Colonic mucosa (tissue), 4 donors: ENCODE measurements around the gene OXCT1. TPM values are rescaled to one million over a fixed set of nuclear protein-coding genes. Genes with fewer than 3 reads are reported as not detected.

Experiments
- DNase-seq: peaks from one replicate; pipeline ENCODE4 v3.0.0-alpha.2; 2020
- H3K27ac ChIP-seq: fragments of 200-600 bp; one replicate; pipeline ENCODE4 v1.8.0; 2021
- H3K27me3 ChIP-seq: fragments of 200-600 bp; one replicate; pipeline ENCODE4 v1.8.0; 2021
- H3K36me3 ChIP-seq: fragments of 200-600 bp; one replicate; pipeline ENCODE4 v1.8.0; 2021
- H3K4me1 ChIP-seq: fragments of 200-600 bp; one replicate; pipeline ENCODE4 v1.8.0; 2021; ENCODE audit warnings: mild to moderate bottlenecking
- H3K4me3 ChIP-seq: fragments of 200-600 bp; one replicate; pipeline ENCODE4 v1.8.0; 2021
- H3K9ac ChIP-seq, 2 donors: one replicate each; pipeline ENCODE4 v1.7.0; 2013; ENCODE audit warnings: control low read depth in 2 of 2, low read depth in 2 of 2, low read length in 2 of 2
- H3K9me3 ChIP-seq: fragments of 200-600 bp; one replicate; pipeline ENCODE4 v1.8.0; 2021
- CTCF ChIP-seq: fragments of 200-600 bp; IDR thresholded peaks from one replicate; pipeline ENCODE4 v1.8.0; 2022; ENCODE audit warnings: antibody characterized with exemption, mild to moderate bottlenecking
- intact Hi-C: fragments of 100-400 bp; cut with DNase I; formaldehyde crosslinking; loops from one replicate; pipeline ENCODE4 v1.14.1; 2022
- total RNA-seq, 2 donors: library from RNA; stranded (reverse); fragmentation: NEBNext Ultra II Directional in 1 of 2; extraction: Animal tissue kit (Norgen Biotek cat#: 25700) in 1 of 2; gene quantifications; one replicate each; pipeline ENCODE4 v1.2.1, GENCODE V29; 2021
- donor health status: healthy.
- donor health status: DM: no; HTN: no; CAD: no.
- donor health status: DM: no; HTN: no; CAD: no.

The OXCT1 gene
- total RNA-seq, 2 donors from 2014 or later = 23.8 to 31.3 TPM

- Histone ChIP-seq H3K4me1 (no peaks in the 10 kb centered on the region), H3K27me3 (no peaks in the 10 kb centered on the region), H3K36me3 (no peaks in the 10 kb centered on the region), H3K9ac (no peak overlapping the region), H3K27ac (no peak overlapping the region), H3K4me3 (no peak overlapping the region), H3K9me3 (no peaks in the 10 kb centered on the region)
- no peak for DNase-seq
- intact Hi-C loops = no loop called here
- TF ChIP-seq CTCF = no peak
Observed at GRCh38 chr5:41808294-41808693, 61.9 kb downstream of the OXCT1 start.

- Histone ChIP-seq H3K27ac (no peak overlapping the region), H3K9ac (no peak overlapping the region), H3K36me3 (no peaks in the 10 kb centered on the region), H3K4me3 (no peak overlapping the region), H3K27me3 (no peaks in the 10 kb centered on the region), H3K9me3 (no peaks in the 10 kb centered on the region), H3K4me1 (no peaks in the 10 kb centered on the region)
- intact Hi-C loops = no loop called here
- no peak for TF ChIP-seq CTCF
- no peak for DNase-seq
Observed at GRCh38 chr5:41797662-41798061, 72.6 kb downstream of the OXCT1 start.

- H3K9ac ChIP-seq = no peak overlapping the region
- H3K36me3 ChIP-seq = no peaks in the 10 kb centered on the region
- DNase-seq = no peak
- no peaks in the 10 kb centered on the region for H3K27me3 ChIP-seq
- no peak overlapping the region for H3K4me3 ChIP-seq
- no peak overlapping the region for H3K27ac ChIP-seq
- intact Hi-C loops = no loop called here
- TF ChIP-seq CTCF = no peak
- no peaks in the 10 kb centered on the region for H3K9me3 ChIP-seq
- H3K4me1 ChIP-seq = no peaks in the 10 kb centered on the region
Observed at GRCh38 chr5:41796061-41796460, 74.2 kb downstream of the OXCT1 start.

- Histone ChIP-seq H3K9me3 (no peaks in the 10 kb centered on the region), H3K4me3 (no peak overlapping the region), H3K27me3 (no peaks in the 10 kb centered on the region), H3K9ac (no peak overlapping the region), H3K36me3 (no peaks in the 10 kb centered on the region), H3K27ac (no peak overlapping the region), H3K4me1 (no peaks in the 10 kb centered on the region)
- intact Hi-C loops = no loop called here
- no peak for DNase-seq
- TF ChIP-seq CTCF = no peak
Observed at GRCh38 chr5:41795125-41795524, 75.1 kb downstream of the OXCT1 start.

- intact Hi-C loops = no loop called here
Observed at GRCh38 chr5:41794471-41794870, 75.8 kb downstream of the OXCT1 start.

More at GRCh38 chr5:41794471-41794870, 75.8 kb downstream of the OXCT1 start:
- no peaks in the 10 kb centered on the region for H3K4me1 ChIP-seq
- no peak for TF ChIP-seq CTCF
- H3K36me3 ChIP-seq = no peaks in the 10 kb centered on the region
- H3K9ac ChIP-seq = no peak overlapping the region
- H3K27me3 ChIP-seq = no peaks in the 10 kb centered on the region
- no peak overlapping the region for H3K4me3 ChIP-seq
- H3K9me3 ChIP-seq = no peaks in the 10 kb centered on the region
- no peak overlapping the region for H3K27ac ChIP-seq
- DNase-seq = no peak
